IMR-90 (cell line): ENCODE measurements around the gene ACVR1B.

ENCODE experiments used
- BHLHE40 ChIP-seq: fragments of 150-350 bp; IDR thresholded peaks from 2 replicates; pipeline ENCODE4 v1.6.1; 2016; ENCODE audit warnings: mild to moderate bottlenecking, low read depth, low read length
- MAFK ChIP-seq: IDR thresholded peaks from 2 replicates; pipeline ENCODE4 v1.6.1; 2012; ENCODE audit warnings: low read depth, low read length, improper control_type of control experiment
- MXI1 ChIP-seq: IDR thresholded peaks from 2 replicates; pipeline ENCODE4 v1.6.1; 2012; ENCODE audit warnings: low read depth, mild to moderate bottlenecking, low read length, moderate library complexity, borderline replicate concordance
- NFE2L2 ChIP-seq: fragments of 150-350 bp; IDR thresholded peaks from 2 replicates; pipeline ENCODE4 v1.6.1; 2016; ENCODE audit warnings: low read depth, mild to moderate bottlenecking, low read length
- POLR2A ChIP-seq: IDR thresholded peaks from 2 replicates; pipeline ENCODE4 v1.6.1; 2012; ENCODE audit warnings: mild to moderate bottlenecking, low read depth, low read length
- RAD21 ChIP-seq: IDR thresholded peaks from 2 replicates; pipeline ENCODE4 v1.6.1; 2012; ENCODE audit warnings: low read length, improper control_type of control experiment
- RFX5 ChIP-seq: IDR thresholded peaks from 2 replicates; pipeline ENCODE4 v1.8.0; 2012; ENCODE audit warnings: low read depth, mild to moderate bottlenecking, low read length, moderate library complexity
- SMC3 ChIP-seq: fragments of 150-350 bp; IDR thresholded peaks from 2 replicates; pipeline ENCODE4 v1.6.1; 2016; ENCODE audit warnings: low read depth, mild to moderate bottlenecking, antibody characterized with exemption, low read length, moderate library complexity
- TF ChIP-seq, protein P1 (sequence below): conservative IDR thresholded peaks from 2 replicates; pipeline ENCODE4 v1.5.1; 2012; ENCODE audit warnings: mild to moderate bottlenecking, low read depth, low read length, improper control_type of control experiment
- TF ChIP-seq, protein P2 (sequence below): fragments of 150-350 bp; IDR thresholded peaks from 2 replicates; pipeline ENCODE4 v1.6.1; 2017; ENCODE audit warnings: mild to moderate bottlenecking, antibody characterized with exemption, low read length, low read depth

DNA sequence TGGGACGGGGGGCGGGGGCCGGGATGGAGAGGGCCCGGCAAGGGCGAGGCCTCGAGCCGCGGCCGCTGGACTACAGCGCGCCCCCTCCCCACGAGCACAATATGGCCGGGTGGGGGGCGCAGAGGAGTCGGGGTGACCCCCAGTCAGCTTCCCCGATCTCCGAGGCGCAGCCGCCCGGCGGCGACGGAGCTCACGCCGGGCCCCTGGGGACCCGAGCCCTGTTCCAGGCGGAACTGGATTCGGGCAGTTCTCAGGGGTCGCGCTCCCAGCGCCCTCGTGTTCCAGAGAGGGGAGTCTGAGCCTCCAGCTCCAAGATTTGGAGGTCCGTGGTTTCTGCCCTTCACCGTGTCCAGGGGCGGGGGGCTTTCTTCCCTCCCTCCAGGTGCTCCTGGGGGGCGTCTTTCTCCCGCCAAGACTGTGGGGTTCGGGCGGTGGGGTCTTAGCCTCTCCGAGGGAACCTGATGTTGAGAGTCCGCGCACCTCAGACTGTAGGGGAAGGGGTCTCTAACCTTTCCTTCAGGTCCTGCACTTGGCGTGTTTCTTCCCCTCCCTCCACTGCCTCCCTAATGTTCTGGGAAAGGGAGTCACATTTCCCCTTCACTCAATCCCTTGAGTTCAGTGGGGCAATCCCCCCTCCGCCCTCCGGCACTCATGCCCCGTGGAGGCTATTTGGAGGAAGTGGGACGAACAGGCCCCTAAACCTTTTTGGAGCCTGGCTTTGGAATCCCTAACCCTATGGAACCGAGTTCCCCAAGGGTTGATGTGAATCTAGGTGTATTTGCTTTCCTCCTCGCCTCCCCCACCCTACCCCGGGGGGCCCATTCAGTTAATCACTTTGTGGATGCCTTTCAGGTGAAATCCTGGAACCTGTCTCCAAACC, 584 bp downstream of the ACVR1B start:
- TF ChIP-seq, protein P1, sequence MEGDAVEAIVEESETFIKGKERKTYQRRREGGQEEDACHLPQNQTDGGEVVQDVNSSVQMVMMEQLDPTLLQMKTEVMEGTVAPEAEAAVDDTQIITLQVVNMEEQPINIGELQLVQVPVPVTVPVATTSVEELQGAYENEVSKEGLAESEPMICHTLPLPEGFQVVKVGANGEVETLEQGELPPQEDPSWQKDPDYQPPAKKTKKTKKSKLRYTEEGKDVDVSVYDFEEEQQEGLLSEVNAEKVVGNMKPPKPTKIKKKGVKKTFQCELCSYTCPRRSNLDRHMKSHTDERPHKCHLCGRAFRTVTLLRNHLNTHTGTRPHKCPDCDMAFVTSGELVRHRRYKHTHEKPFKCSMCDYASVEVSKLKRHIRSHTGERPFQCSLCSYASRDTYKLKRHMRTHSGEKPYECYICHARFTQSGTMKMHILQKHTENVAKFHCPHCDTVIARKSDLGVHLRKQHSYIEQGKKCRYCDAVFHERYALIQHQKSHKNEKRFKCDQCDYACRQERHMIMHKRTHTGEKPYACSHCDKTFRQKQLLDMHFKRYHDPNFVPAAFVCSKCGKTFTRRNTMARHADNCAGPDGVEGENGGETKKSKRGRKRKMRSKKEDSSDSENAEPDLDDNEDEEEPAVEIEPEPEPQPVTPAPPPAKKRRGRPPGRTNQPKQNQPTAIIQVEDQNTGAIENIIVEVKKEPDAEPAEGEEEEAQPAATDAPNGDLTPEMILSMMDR = no peak
- no peak for TF ChIP-seq NFE2L2
- no peak for TF ChIP-seq MAFK
- TF ChIP-seq POLR2A = no peak
- TF ChIP-seq MXI1 = no peak
- no peak for TF ChIP-seq SMC3
- TF ChIP-seq, protein P2, sequence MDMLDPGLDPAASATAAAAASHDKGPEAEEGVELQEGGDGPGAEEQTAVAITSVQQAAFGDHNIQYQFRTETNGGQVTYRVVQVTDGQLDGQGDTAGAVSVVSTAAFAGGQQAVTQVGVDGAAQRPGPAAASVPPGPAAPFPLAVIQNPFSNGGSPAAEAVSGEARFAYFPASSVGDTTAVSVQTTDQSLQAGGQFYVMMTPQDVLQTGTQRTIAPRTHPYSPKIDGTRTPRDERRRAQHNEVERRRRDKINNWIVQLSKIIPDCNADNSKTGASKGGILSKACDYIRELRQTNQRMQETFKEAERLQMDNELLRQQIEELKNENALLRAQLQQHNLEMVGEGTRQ = no peak
- no peak for TF ChIP-seq RAD21
- no peak for TF ChIP-seq BHLHE40
- no peak for TF ChIP-seq RFX5
